Measurements from ENCODE around the gene CDR2. TPM values are rescaled to one million over a fixed set of nuclear protein-coding genes. Genes with fewer than 3 reads are reported as not detected.

Gene CDR2
- total and polyA plus RNA-seq, 3 donors from 2014 or later: 56.8 to 133 (median 63.7) TPM

- Histone ChIP-seq H3K27me3 (no peaks in the 10 kb centered on the region), H3K36me3 (ENCODE audit: low read depth, missing control alignments) (no peaks in the 10 kb centered on the region), H3K27ac (no peak overlapping the region), H3K4me3 (no peak overlapping the region), H3K9me3 (no peaks in the 10 kb centered on the region), H3K4me1 (no peaks in the 10 kb centered on the region)
- 92 to 94% methylated on average over 2 of the region's 2 CpGs for WGBS, 2 donors
- intact Hi-C loops (cut with DNase I; ENCODE audit: low total_unique reads): no loop called here
- no peak for DNase-seq
- TF ChIP-seq POLR2A (IDR thresholded peaks at IDR 0.05): no peak
- TF ChIP-seq, protein P1, sequence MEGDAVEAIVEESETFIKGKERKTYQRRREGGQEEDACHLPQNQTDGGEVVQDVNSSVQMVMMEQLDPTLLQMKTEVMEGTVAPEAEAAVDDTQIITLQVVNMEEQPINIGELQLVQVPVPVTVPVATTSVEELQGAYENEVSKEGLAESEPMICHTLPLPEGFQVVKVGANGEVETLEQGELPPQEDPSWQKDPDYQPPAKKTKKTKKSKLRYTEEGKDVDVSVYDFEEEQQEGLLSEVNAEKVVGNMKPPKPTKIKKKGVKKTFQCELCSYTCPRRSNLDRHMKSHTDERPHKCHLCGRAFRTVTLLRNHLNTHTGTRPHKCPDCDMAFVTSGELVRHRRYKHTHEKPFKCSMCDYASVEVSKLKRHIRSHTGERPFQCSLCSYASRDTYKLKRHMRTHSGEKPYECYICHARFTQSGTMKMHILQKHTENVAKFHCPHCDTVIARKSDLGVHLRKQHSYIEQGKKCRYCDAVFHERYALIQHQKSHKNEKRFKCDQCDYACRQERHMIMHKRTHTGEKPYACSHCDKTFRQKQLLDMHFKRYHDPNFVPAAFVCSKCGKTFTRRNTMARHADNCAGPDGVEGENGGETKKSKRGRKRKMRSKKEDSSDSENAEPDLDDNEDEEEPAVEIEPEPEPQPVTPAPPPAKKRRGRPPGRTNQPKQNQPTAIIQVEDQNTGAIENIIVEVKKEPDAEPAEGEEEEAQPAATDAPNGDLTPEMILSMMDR (IDR thresholded peaks at IDR 0.05): no peak
Measured at GRCh38 chr16:22364241-22364640, 10.2 kb downstream of the CDR2 start.

GRCh38 chr16:22360963-22361659 lies 13.3 kb downstream of the CDR2 start:
- no peaks in the 10 kb centered on the region for H3K36me3 ChIP-seq (ENCODE audit: low read depth, missing control alignments)
- H3K27ac ChIP-seq: no peak overlapping the region
- H3K9me3 ChIP-seq: no peaks in the 10 kb centered on the region
- intact Hi-C loops (cut with DNase I; ENCODE audit: low total_unique reads): no loop called here
- no peak for DNase-seq
- no peaks in the 10 kb centered on the region for H3K27me3 ChIP-seq
- TF ChIP-seq, protein P1 (IDR thresholded peaks at IDR 0.05): no peak
- no peak for TF ChIP-seq POLR2A (IDR thresholded peaks at IDR 0.05)
- H3K4me1 ChIP-seq: no peaks in the 10 kb centered on the region
- H3K4me3 ChIP-seq: no peak overlapping the region
- 85 to 91% methylated on average over 8 of the region's 8 CpGs for WGBS, 2 donors

DNA sequence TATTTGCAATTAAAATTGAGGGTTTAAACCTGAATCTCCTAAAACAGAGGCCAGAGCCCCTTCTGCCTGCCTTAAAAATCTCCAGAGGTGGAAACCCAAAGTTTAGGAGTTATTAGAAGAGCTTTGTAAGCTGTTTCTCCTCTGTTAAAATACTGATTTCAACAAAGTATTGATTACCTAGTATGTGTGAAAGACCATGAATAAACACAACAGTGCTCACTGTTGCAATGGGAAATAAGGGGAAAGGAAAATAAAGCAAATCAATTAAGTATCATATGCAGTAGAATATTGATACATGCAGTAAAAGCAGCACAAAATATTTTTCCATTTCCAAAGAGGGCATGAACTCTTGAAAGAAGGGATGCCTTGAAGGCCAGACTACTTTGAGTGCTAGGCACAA lies 14.7 kb downstream of the CDR2 start:
- H3K9me3 ChIP-seq: no peaks in the 10 kb centered on the region
- H3K27ac ChIP-seq: no peak overlapping the region
- no peak overlapping the region for H3K4me3 ChIP-seq
- TF ChIP-seq, protein P1 (IDR thresholded peaks at IDR 0.05): no peak
- TF ChIP-seq POLR2A (IDR thresholded peaks at IDR 0.05): no peak
- no peaks in the 10 kb centered on the region for H3K27me3 ChIP-seq
- DNase-seq: no peak
- H3K36me3 ChIP-seq (ENCODE audit: low read depth, missing control alignments): no peaks in the 10 kb centered on the region
- intact Hi-C loops (cut with DNase I; ENCODE audit: low total_unique reads): no loop called here
- no peaks in the 10 kb centered on the region for H3K4me1 ChIP-seq

- 87 to 96% methylated on average over 1 of the region's 1 CpG for WGBS, 2 donors
- no peak for TF ChIP-seq POLR2A (IDR thresholded peaks at IDR 0.05)
- TF ChIP-seq, protein P1 (IDR thresholded peaks at IDR 0.05): no peak
- H3K27ac ChIP-seq: no peak overlapping the region
- intact Hi-C loops (cut with DNase I; ENCODE audit: low total_unique reads): no loop called here
- H3K36me3 ChIP-seq (ENCODE audit: low read depth, missing control alignments): no peaks in the 10 kb centered on the region
- no peaks in the 10 kb centered on the region for H3K9me3 ChIP-seq
- H3K4me1 ChIP-seq: peaks cover 4% of the 10 kb centered on the region
- no peak overlapping the region for H3K4me3 ChIP-seq
- DNase-seq: no peak
- no peaks in the 10 kb centered on the region for H3K27me3 ChIP-seq
Measured at GRCh38 chr16:22358000-22358399, 16.4 kb downstream of the CDR2 start.

DNA sequence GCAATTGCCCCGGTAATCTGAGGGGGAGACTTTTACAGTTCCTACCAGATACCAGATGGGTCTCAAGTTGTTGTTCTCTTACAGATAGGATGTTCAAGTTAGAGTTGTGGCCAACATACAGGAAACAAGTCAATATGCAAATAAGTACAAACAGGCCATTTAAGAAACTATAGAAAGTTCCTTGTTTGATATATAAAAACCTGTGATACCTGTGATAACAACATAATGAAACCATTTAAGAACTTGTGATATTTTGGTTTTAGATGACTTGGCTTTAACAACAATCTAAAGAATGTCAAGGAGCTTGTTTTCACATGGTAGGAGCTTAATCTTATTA lies 16.8 kb downstream of the CDR2 start:
- TF ChIP-seq, protein P1 (IDR thresholded peaks at IDR 0.05): no peak
- TF ChIP-seq POLR2A (IDR thresholded peaks at IDR 0.05): no peak
- no peak overlapping the region for H3K4me3 ChIP-seq
- peaks cover 4% of the 10 kb centered on the region for H3K4me1 ChIP-seq
- H3K27ac ChIP-seq: no peak overlapping the region
- no peak for DNase-seq
- H3K36me3 ChIP-seq (ENCODE audit: low read depth, missing control alignments): no peaks in the 10 kb centered on the region
- intact Hi-C loops (cut with DNase I; ENCODE audit: low total_unique reads): no loop called here
- no peaks in the 10 kb centered on the region for H3K27me3 ChIP-seq
- WGBS, 2 donors: 69 to 90% methylated on average over 1 of the region's 1 CpG
- no peaks in the 10 kb centered on the region for H3K9me3 ChIP-seq
